TTC549 (cell line): ENCODE data around the gene SIGLEC14.

ENCODE experiments used
- FAIRE-seq: peaks from 2 replicates; lab custom pipeline; 2012; peaks lifted over from hg19 to GRCh38; lab: Jason Lieb, UNC

Gene SIGLEC14

GRCh38 chr19:51621178-51621577 lies 25.4 kb downstream of the SIGLEC14 start:
- FAIRE-seq = no peak

- FAIRE-seq = no peak
Measured at GRCh38 chr19:51615991-51616390, 30.6 kb downstream of the SIGLEC14 start.

GRCh38 chr19:51614789-51615188 lies 31.8 kb downstream of the SIGLEC14 start:
- FAIRE-seq = no peak

GRCh38 chr19:51610576-51610975 lies 36.0 kb downstream of the SIGLEC14 start:
- no peak for FAIRE-seq

- no peak for FAIRE-seq
Measured at GRCh38 chr19:51607920-51608562, 38.6 kb downstream of the SIGLEC14 start.

GRCh38 chr19:51607077-51607476 lies 39.5 kb downstream of the SIGLEC14 start:
- FAIRE-seq = no peak

- no peak for FAIRE-seq
Measured at GRCh38 chr19:51602189-51602854, 44.3 kb downstream of the SIGLEC14 start.

- FAIRE-seq = no peak
Measured at GRCh38 chr19:51600940-51601580, 45.6 kb downstream of the SIGLEC14 start.

- FAIRE-seq = no peak
Measured at GRCh38 chr19:51599084-51599483, 47.5 kb downstream of the SIGLEC14 start.

- FAIRE-seq = no peak
Measured at GRCh38 chr19:51598159-51598915, 48.3 kb downstream of the SIGLEC14 start.

- no peak for FAIRE-seq
Measured at GRCh38 chr19:51595190-51596175, 51.1 kb downstream of the SIGLEC14 start.

GRCh38 chr19:51594774-51595109 lies 51.9 kb downstream of the SIGLEC14 start:
- FAIRE-seq = no peak

- FAIRE-seq = peak; percentile 87
Measured at GRCh38 chr19:51593969-51594773, 52.5 kb downstream of the SIGLEC14 start.

GRCh38 chr19:51593138-51593890 lies 53.3 kb downstream of the SIGLEC14 start:
- no peak for FAIRE-seq
